G401.6 (cell line): ENCODE measurements around the gene LILRA2.
"Not testable (repeated sequence)": the region's sequence is repeated elsewhere in the genome, so short reads cannot be mapped to it uniquely, and the experiment has no call there.

Experiments
- FAIRE-seq: peaks from 2 replicates; lab custom pipeline; 2012; peaks lifted over from hg19 to GRCh38; lab: Jason Lieb, UNC

Gene LILRA2

DNA sequence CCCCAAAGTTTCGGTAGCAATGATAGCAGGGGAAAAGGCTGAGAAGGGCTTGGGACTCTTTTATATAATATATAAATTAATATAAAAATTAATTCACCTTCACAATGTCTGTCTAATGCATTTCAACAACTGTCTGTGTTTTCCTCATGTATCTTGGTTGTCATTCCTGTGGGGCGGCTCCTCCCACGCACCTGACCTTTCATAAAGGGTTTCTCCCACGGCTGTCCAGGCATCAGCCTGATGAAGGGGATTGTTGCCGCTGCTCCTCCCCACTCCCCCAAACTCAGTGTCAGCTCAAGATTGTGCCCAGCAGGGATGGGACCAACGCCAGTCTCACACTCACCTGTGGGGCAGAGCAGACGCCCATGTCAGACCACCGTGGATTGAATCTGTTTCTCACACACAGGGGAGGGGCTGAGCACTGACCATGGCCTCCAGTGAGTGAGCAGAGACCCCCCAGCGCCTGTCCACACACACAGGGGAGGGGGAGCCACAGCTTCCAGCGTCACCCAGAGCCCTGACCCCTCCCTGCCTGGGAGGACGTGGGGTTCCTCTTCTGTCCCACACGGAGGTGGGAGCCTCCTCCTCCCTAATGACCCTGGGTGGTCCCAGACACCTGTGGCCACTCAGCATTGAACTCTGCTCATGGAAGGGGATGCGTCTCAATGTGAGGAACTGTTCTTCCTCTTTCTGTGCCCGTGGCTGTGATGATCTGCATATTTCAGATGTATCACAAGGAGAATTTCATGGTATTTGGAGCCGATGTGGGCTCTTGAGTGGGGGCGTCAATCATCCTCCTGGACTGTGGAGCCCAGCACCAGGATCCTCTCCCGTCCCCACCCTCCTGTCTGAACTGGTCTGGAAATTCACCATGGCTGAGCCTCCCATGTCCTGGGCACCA, 1.6 kb upstream of the LILRA2 start:
- FAIRE-seq, result not testable (repeated sequence)

DNA sequence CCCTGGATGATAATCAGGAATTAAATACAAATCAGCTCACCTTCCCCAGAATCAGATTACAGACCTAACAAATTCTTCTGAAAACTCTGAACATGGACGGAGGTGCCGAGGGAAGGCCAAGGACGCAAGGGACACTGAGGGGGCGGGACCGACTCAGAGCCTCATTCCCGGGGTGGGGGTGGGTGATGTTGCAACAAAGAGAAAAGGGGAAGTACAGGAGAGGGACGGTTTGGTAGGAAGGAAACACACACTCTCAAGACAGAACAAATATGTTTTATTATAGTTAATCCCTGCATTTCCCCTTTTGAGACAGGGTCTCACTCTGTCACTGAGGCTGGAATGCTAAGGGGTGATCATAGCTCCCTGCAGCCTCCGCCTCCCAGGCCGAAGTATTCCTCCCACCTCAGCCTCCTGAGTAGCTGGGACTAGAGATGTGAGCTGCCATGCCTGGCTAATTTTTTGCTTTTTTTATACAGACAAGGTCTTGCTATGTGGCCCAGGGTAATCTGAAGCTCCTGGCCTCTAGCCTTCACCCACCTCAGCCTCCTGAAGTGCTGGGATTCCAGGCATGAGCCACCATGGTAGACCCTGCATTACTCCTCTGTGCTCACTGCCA, 786 bp upstream of the LILRA2 start:
- no peak for FAIRE-seq

DNA sequence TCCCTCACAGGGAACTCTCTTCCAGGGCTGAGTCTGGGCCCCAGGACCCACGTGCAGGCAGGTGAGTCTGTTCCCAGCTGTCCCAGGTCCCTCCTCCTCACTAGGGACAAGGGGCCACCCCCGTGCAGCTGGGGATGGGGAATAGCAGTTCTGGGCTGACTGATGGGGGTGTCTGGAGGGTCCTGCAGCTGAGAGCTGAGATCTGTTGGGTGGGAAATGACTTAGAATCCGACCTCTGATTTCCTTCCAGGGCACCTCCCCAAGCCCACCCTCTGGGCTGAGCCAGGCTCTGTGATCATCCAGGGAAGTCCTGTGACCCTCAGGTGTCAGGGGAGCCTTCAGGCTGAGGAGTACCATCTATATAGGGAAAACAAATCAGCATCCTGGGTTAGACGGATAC, 461 bp downstream of the LILRA2 start:
- FAIRE-seq, result no peak

DNA sequence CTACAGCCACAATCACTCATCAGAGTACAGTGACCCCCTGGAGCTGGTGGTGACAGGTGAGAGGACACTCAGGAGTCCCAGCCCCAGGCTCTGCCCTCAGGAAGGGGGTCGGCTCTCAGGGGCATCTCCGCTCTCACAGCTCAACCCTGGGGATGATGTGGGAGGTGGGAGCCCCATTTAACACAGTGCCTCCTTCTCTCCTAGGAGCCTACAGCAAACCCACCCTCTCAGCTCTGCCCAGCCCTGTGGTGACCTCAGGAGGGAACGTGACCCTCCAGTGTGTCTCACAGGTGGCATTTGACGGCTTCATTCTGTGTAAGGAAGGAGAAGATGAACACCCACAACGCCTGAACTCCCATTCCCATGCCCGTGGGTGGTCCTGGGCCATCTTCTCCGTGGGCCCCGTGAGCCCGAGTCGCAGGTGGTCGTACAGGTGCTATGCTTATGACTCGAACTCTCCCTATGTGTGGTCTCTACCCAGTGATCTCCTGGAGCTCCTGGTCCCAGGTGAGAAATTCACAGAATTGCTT, 1.0 kb downstream of the LILRA2 start:
- no peak for FAIRE-seq

DNA sequence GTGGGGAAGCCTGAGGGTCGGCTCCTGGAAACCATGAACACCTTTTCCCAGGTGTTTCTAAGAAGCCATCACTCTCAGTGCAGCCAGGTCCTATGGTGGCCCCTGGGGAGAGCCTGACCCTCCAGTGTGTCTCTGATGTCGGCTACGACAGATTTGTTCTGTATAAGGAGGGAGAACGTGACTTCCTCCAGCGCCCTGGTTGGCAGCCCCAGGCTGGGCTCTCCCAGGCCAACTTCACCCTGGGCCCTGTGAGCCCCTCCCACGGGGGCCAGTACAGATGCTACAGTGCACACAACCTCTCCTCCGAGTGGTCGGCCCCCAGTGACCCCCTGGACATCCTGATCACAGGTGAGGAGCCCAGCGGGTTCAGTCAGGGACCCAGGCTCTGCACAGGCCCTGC, 1.6 kb downstream of the LILRA2 start:
- not testable (repeated sequence) for FAIRE-seq

DNA sequence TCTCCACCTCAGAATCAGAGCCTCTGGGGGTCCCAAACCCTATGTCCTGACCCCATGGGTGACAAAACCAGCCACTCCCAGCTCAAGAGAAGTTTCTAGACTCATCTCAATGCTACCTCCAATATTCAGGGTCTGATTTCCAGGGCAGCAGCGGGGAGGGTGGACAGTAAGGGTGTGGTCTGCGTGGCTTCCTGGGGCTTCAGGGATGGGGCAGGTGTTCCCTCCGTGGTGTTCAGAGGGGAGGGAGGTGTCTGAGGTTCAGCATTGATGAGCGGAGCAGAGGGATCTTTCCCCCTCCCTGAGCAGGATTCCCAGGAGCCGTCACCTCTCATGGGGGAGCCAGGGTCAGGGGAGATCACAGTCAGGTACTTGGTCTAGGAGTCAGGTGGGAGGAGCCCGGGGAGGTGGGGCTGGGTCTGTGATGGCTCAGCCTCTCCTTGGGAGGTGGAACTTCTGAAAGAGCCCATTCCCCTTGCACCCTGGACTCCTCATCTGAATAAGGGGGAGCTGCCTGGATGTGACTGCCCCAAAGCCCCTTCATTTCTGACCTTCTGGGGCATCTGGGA, 2.9 kb downstream of the LILRA2 start:
- FAIRE-seq, result no peak

DNA sequence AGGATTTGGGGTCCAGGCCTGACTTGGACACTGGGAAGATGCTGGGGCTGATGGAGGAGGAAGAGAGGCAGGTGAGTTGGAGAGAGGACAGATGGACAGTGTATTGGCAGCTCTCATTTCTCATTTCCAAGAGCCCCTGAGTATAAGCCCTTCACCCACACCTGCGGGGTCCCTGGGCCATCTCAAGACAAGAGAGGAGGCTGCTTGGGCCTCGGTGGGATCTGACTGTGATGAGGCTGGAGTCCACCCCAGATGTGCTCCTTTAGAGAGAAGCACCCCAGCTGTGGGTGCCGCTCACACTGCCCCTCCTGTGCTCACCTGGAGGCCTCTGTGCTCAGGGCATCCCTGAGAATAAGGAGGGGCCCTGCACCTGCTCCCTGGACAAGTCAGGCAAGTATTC, 3.7 kb downstream of the LILRA2 start:
- no peak for FAIRE-seq

DNA sequence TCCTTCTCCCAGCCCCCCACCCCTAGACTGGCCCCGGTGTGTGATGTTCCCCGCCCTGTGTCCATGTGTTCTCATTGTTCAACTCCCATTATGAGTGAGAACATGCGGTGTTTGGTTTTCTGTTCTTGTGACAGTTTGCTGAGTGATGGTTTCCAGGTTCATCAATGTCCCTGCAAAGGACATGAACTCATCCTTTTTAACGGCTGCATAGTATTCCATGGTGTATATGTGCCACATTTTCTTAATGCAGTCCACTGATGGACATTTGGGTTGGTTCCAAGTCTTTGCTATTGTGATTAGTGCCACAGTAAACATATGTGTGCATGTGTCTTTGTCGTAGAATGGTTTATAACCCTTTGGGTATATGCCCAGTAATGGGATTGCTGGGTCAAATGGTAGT, 4.7 kb downstream of the LILRA2 start:
- not testable (repeated sequence) for FAIRE-seq

DNA sequence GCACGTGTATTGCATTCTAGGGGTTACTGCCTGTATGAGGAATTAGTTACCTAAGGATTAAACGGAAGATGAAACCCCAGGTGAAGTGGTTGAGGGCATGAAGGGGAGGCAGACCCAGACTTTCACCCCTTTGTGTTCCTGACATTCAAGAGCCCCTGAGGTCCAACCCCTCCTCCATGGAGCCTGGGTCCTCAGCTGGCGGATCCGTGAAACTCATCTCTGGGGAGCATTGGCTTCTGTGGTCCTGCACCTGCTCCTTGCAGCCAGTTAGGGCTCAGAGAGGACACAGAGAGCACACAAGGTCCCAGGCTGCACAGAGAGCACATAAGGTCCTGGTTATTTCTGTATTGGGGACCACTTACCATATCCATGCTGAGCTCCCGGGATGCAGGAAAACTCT, 12.8 kb downstream of the LILRA2 start:
- no peak for FAIRE-seq

DNA sequence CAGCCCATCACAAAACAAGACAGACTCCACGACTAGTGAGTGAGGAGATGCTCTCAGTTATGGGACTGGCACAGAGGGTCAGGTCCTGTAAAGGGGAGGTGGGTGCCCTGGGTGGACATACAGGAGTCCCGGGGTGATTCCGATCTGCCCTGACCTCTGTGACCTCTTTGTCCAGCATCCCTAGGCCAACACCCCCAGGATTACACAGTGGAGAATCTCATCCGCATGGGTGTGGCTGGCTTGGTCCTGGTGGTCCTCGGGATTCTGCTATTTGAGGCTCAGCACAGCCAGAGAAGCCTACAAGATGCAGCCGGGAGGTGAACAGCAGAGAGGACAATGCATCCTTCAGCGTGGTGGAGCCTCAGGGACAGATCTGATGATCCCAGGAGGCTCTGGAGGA, 13.4 kb downstream of the LILRA2 start:
- no peak for FAIRE-seq

DNA sequence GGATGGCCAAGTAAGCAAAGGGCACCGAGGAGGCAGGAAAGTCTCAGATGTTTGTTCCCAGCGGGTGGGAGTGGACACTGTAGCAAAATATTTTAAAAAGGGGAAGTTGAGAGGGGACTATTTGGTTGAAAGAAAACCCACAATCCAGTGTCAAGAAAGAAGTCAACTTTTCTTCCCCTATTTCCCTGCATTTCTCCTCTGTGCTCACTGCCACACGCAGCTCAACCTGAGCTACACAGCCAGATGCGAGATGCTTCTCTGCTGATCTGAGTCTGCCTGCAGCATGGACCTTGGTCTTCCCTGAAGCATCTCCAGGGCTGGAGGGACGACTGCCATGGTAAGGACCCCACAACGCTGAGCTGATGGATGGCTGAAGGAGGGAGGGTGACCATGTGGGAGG, 19.9 kb downstream of the LILRA2 start, which contains the start of gene LILRA1:
TSS of gene LILRA1 (plus strand) at position 188 of the 400 bp plus-strand sequence. CDS start 613 bp downstream, outside the sequence.
- FAIRE-seq, result not testable (repeated sequence)

DNA sequence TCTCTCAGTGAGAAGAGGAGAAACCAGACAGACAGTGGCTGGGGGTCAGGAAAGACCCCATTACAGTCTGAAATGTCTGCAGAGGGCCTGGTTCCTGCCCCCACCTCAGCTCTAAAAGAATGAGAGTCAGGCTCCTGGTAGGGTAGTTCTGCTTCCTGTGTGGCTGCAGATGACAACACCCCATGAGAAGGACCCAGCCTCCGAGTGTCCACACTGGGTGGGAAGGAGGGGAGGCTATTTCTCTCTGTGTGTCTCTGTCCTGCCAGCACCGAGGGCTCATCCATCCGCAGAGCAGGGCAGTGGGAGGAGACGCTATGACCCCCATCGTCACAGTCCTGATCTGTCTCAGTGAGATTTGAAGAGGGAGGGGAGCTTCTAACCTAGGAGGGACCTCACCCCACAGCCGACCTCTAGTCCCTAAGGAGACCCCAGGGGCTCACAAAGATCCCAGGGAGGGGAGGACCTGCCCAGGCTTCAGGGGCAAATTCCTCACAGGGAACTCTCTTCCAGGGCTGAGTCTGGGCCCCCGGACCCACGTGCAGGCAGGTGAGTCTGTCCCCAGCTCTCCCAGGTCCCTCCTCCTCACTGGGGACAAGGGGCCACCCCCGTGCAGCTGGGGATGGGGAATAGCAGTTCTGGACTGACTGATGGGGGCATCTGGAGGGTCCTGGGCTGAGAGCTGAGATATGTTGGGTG, 20.5 kb downstream of the LILRA2 start:
- not testable (repeated sequence) for FAIRE-seq

DNA sequence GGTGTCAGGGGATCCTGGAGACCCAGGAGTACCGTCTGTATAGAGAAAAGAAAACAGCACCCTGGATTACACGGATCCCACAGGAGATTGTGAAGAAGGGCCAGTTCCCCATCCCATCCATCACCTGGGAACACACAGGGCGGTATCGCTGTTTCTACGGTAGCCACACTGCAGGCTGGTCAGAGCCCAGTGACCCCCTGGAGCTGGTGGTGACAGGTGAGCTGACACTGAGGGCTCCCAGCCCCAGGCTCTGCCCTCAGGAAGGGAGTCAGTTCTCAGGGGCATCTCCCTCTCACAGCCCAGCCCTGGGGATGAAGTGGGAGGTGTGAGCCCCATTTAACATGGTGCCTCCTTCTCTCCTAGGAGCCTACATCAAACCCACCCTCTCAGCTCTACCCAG, 21.1 kb downstream of the LILRA2 start:
- no peak for FAIRE-seq

DNA sequence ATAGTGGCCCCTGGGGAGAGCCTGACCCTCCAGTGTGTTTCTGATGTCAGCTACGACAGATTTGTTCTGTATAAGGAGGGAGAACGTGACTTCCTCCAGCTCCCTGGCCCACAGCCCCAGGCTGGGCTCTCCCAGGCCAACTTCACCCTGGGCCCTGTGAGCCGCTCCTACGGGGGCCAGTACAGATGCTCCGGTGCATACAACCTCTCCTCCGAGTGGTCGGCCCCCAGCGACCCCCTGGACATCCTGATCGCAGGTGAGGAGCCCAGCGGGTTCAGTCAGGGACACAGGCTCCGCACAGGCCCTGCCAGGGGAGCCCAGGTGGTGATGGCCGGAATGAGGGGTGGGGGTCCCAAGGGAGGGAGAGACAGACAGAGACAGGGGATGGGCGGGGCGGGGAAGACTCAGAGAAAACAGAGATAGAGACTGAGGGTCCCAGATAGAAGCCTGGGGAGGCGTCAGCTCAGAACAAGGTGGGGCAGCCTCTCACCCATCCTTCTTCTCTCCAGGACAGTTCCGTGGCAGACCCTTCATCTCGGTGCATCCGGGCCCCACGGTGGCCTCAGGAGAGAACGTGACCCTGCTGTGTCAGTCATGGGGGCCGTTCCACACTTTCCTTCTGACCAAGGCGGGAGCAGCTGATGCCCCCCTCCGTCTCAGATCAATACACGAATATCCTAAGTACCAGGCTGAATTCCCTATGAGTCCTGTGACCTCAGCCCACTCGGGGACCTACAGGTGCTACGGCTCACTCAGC, 22.3 kb downstream of the LILRA2 start:
- FAIRE-seq, result not testable (repeated sequence)

DNA sequence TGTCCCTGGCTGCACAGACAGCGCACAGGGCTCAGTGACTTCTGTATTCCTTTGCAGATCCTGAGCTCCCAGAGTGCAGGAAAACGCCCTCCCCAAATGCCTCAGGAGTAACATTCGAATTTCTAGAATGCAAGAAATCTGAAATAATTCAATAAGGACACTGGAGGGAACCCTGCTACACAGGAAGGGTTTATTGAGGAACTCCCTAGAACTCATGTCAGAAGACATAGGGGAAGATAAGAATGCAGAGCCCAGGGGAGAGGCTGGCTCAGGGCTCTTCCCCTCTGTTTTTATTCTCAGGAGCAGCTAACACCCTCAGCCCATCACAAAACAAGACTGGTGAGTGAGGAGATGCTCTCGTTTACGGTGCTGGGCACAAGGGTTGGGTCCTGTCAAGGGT, 26.6 kb downstream of the LILRA2 start:
- FAIRE-seq, result no peak

DNA sequence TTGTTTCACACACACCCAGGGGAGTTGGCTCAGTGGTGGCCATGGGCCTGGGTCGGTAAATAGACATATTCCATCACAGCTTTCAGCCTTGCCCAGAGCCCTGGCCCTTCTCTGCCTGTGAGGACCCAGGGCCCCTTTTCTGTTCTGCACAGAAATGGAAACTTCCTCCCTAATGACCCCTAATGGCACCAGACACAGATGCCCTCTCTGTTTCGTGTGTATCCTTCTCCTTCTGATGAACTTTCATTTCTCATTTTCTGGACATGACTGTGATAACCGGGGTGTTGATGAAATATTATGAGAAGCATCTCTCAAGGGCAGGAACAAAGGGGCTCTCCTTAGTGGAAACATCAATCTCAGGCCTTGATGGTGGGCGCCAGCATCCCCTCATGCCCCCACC, 32.6 kb downstream of the LILRA2 start:
- FAIRE-seq, result no peak

DNA sequence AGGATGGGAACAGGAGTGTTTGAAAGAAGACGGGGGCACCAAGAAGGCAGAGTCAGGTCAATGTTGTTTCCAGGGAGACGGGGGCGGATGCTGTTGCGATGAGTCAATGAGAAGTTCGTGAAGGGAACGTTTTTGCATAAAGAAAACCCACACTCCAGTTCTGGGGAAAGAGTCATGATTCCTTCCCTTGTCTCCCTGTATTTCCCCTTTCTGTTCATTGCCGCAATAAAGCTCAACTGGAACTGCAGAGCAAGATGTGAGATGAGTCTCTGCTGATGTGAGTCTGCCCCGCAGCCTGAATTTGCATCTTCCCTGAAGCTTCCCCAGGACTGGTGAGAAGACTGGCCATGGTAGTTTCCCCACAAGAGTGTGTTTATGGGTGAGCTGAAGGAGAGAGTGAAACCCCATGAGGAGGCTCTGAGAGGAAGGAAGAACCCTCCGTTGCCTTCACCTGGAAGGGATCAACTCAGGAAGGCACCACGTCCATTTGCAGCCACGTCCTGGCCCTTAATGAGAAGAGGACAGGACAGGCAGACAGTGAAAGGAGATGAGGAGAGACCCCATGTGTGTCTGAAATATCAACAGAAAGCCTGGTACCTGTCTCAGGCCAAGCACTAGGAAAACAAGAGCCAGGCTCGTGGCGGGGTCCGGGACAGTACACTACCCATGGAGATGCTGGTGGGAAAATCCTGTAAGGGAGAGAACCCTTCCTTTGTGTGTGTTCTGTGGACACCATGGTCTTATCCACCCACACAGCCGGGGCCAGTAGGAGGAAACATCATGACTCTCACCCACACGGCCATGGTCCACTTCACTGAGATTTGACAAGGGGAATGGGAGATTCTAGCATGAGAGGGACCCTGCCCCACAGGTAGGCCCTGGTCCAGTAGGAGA, 33.5 kb downstream of the LILRA2 start:
- FAIRE-seq, result no peak

DNA sequence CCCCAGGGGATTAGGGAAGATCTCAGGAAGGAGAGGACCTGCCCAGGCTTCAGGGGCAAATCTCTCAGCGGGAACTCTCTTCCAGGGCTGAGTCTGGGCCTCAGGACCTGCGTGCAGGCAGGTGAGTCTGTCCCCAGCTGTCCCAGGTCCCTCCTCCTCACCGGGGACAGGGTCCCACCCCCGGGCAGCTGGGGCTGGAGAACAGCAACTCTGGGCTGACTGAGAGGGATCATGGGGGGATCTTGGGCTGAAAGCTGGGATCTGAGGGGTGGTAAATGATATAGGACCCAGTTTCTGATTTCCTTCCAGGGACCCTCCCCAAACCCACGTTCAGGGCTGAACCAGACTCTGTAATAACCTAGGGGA, 34.2 kb downstream of the LILRA2 start:
- no peak for FAIRE-seq

DNA sequence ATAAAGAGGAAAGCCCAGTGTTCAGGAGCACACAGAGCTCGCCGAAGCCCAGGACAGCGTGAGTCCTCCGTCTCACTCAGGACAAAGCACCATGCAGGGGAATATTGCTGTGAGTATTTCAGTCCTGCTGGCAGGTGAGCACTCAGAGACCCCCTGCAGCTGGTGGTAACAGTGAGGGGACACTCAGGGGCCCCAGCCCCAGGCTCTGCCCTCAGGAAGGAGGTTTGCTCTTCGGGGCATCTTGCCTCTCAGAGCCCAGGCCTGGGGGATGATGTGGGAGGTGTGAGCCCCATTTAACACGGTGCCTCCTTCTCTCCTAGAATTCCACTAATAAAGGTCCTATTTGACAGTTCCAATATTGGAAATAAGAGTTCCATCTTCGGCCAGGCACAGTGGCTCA, 34.6 kb downstream of the LILRA2 start:
- no peak for FAIRE-seq

DNA sequence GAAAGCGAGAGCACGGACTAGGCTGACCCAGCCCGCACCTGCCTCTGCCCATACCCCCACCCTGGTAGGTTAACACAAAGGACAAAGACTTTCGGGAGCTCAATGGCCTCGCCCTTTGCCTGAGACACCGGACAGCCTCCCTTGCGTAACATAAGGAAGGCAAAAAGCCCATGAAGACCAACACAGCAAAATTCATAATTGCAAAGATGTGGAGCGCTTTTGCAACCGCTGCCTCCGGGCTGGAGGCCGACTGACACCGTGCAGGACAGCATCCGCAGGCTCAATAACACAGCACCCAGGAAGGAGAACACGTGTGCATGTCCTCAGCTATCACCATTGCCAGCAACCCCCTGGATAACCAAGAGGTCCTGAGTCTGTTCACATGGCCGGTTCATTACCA, 35.2 kb downstream of the LILRA2 start:
- no peak for FAIRE-seq

DNA sequence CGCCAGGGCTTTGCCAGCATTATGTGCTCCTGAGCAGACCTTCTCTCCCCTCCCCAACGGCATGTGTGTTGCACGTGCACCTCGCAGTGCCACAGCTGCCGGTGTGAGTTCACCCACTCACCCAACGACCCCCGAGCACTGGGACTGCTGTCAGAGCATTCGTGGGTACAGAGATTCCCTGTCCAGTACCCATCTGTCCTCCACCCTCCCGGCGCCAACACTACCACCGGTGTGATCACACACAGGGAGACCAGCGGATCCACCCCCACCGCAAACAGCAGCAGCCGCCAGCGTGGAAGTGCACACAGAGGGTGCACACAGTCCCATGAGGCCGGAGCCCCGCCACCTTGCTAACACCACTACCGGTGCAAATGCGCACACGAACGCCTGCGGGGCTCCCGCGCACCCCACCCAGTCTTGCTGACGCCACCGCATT, 35.8 kb downstream of the LILRA2 start:
- FAIRE-seq, result no peak
